Hematopoietic multipotent progenitor cell treated with erythropoietin and hydrocortisone succinate and interleukin-3 and kit ligand, for 8 days (in vitro differentiated cells): ENCODE data around the gene PABPN1L.

Experiments
- DNase-seq: peaks from one replicate; pipeline ENCODE4 v3.0.0-alpha.2; 2015

Gene PABPN1L

DNA sequence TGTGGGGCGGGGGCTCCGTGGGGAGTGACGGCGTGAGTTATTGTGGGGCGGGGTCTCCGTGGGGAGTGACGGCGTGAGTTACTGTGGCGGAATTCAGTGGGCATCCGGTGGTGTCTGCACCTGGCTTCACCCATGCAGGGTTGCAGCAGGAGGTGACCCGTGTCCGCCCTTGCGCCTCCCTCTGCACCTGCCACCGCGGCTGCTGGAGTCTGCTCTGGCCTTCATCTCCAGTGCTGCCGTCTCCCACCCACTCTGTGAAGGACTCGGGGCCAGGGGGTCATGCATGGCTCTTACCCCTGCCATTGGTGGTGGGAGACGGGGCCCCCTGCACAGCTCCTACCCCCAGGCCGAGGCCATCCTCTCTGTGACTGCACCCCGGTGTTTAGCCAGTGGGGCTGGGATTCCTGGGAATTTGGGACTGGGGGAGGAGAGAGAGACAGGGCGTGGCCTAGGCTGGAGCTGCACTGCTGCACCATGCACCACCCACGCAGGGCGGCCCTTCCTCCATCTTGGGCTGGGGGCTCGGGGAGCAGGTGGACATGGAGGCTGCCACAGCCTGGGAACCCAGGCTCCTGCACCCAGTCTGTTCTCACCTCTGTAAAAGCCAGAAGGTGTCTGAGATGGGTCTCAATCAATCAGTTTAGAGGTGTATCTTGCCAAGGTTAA lies 1.3 kb upstream of the PABPN1L start:
- DNase-seq = no peak

DNA sequence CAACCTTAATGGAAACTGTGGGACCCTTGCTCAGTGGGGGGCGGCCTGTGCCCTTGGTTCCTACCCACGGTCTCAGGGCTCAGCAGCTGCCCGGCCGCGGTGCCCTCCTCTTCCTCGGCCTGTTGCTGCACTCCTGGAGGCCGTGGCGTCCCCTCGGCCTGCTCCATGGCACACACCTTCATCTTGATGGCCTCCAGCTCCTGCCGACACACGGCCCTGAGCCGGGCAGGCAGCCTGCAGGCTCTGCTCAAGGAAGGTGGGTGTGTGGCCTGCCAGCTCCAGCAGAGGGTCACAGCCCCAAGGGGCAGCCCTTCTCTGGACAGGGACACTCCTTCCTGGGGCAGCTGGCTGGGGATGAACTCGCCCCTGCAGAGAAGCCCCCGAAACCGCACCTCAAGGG lies 718 bp downstream of the PABPN1L start:
- DNase-seq = no peak

DNA sequence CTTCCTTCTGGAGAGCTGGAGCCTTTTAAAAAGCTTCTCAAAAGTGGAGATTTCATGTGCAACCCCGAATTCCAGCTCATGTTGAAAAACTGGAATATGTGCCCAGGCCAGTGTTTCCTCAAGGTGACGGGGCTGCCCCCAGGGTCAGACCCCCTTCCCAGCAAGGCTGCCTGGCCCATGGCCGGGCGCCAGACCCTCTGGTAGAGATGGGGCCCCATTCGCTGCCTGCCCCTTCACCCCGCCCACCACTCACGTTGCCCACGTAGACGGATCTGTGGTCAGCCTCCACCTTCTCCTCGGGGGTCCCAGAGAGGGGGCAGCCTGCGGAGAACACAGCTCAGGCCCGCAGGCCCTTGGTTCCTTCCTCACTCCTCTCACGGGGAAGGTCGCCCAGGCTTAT lies 1.1 kb downstream of the PABPN1L start:
- DNase-seq = no peak

DNA sequence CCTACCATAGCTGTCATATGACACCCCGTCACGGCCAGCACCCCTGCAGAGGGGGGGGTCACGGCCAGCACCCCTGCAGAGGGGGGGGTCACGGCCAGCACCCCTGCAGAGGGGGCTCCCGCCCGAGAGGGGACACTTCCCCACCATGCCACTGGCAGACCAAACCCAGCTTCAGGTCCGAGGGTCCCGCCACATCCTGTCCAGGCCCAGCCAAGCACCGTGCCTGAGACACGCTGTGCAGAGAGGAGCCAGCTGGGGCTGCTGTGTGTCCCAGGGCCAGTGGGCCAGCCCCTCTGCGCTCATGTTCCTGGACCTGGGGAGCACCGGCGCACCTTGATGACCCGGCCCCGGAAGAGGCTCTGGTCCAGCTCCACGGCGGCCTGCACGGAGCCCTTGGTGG lies 1.9 kb downstream of the PABPN1L start:
- no peak for DNase-seq

DNA sequence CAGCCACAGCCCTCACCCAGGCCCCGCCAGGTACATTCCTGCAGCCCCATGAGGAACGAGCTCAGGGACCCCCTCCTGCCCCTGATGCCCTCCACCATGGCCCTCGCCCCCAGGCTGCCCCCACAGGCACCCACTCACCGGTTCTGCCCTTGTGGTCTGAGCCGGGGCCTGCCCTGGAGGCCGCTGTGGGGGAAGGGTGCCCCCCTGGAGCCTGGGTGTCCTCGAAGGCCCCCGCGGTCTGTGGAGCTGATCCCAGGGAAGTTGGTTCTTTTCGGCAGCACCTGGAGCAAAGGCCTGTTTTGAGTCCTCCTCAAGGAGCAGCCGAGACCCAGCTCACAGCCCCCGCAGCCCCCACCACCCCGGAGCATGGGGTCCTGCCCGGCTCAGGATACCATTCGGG lies 2.4 kb downstream of the PABPN1L start:
- no peak for DNase-seq

DNA sequence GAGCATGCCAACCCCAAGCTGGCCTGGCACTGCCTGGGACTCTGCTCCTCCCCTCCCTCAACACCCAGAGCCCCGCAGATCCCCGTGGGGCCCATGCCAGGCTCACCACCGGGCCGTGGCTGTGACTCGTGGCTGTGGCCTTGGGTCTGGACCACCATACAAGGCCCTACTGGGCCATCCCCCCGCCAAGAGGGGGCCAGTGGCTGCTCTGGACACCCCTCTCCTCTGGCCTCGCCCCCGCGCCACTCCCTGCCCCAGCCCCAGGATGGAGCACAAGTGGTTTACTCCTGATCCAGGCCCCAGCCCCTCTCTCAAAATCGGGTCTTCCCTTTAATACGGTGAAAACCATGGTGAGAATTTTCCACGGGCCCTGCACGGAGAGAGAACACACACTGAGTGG lies 3.0 kb downstream of the PABPN1L start:
- DNase-seq = no peak

DNA sequence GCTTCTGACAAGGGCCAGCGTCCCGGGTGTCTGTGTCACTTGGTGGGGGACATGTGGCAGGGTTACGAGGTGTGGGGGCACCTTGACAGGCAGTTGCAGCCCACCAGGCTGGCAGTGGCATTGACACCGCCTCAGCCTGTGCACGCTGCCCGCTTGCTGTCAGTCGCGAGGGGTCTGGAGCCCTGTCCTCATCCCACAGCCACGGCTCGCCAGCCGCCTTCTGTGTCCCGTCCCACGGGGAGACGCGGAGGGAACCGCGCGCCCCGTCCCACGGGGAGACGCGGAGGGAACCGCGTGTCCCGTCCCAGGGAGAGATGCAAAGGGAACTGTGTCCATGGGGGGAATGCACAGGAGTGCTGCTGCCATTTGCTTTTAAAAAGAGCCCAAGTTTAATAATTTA lies 3.5 kb downstream of the PABPN1L start:
- DNase-seq = no peak

DNA sequence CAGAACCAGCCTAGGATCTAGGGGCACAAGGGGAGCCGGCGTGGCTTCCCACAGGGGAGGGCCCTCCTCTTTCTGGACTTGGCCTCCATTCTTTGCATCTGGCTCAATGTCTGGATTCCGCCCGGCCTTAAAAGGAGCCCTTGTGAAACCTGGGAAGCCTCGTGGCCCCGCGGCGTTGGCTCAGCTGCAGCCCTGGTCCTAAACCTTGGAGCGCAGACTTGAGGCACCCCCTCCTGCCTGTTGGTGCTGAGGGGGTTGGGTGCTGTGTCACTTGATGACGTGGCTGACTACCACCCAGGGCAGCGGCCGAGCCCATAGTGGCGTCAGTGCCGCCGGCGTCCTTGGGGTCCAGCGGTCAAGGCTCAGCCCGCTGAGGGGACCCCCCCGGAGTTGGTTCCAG lies 5.1 kb downstream of the PABPN1L start:
- no peak for DNase-seq

DNA sequence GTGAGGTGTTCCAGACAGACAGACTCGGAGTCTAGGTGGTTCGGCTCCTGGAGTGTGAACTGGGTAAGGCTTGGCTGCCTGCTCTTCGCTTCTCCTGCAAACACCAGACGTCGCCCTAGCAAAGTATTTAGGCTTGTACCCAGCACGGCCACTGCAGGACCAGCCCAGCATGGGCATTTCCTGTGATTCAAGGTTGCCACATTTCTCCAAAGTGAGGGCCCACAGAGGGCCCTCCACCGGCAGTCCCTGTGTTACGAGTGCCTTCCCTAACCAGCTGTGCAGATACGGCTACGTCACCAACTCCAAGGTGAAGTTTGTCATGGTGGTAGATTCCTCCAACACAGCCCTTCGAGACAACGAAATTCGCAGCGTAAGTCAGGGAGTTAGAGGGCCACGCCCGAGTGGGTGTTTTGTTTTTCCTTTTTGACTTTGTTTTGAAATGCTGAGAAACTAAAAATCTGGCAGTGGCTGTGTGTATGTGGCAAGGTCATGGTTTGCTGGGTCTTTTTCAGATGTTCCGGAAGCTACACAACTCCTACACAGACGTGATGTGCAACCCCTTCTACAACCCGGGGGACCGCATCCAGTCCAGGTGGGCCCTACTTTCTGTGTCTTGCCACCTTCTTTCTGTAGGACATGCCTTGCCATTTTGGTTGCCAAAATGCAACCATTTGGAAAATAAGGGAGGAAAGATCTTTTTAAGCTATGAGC lies 6.9 kb downstream of the PABPN1L start:
- DNase-seq = no peak

DNA sequence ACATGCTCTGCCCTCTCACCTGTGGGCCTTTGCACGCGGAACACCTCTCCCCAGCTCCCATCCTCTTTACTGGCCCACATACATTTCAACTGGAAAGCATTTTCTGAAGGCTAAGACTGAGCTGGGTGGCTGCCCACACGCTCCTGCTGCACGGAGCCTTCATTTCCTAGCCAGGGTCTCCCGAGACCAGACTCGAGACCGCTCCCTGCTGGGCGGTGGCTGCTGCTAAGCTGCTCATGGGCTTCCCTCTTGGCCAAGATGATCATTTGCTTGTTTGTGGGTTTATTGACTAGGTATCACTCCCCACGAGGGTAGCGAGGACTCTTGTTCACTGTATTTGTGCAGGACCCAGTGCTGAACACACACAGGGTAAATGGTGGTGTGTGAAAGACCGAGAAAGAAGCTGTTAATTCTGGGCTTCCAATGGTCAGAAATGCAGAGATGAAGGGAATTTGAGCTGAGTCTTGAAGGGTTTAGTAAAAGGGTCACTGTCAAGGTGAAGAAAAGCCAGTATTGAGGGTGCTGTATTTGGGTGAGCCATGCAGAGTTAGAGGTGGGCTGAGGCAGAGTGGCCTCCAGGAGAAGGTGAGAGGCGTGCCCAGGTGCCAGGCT lies 8.6 kb downstream of the PABPN1L start:
- DNase-seq = peak; percentile 87

DNA sequence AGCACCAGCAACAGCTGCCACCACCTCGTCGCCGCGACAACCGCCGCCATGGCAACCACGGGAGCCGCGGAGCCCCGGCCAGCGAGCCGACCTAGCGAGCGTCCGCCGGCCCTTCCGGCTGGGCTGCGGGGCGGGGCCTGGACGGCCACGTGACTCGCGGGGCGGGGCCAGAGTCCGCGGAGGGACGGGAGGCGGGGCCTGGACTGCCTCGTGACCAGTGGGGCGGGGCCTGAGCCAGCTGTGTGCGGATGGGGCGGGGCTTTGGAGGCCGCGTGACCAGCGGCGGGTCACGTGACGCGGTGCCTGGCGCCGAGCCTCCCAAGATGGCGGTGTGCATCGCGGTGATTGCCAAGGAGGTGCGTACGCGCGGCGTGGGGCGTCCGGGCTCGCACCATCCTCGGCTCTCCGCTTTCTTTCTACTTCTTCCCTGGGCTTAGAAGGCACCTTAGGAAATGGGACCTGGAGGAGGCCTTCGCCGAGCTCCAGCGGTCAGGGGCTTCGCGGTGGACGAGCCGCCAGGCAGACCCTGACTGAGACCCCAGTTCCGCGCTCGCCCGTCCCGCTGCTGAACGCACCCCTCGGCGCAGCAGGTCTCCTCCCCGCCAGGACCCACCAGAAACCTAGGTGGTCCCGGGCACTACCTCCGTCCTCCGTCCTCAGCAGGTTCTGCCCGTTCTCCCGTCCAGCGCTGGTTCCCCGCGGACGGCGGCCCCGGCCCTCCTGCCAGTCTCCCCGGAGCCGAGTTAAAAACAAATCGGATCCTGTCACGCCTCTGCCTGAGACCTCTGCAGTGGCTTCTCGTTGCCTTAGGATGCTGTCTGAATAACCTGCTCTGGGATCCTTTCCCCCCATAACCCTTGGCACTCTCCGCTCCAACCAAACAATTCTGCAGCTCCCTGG lies 9.4 kb downstream of the PABPN1L start, which contains the start of the genes GALNS and TRAPPC2L:
TSS of gene GALNS (minus strand) at position 120 of the 900 bp plus-strand sequence. CDS start at position 50, 70 bp downstream.
TSS of gene TRAPPC2L (plus strand) at position 300 of the 900 bp plus-strand sequence. CDS start at position 324, 24 bp downstream.
- DNase-seq = peak; percentile 92

DNA sequence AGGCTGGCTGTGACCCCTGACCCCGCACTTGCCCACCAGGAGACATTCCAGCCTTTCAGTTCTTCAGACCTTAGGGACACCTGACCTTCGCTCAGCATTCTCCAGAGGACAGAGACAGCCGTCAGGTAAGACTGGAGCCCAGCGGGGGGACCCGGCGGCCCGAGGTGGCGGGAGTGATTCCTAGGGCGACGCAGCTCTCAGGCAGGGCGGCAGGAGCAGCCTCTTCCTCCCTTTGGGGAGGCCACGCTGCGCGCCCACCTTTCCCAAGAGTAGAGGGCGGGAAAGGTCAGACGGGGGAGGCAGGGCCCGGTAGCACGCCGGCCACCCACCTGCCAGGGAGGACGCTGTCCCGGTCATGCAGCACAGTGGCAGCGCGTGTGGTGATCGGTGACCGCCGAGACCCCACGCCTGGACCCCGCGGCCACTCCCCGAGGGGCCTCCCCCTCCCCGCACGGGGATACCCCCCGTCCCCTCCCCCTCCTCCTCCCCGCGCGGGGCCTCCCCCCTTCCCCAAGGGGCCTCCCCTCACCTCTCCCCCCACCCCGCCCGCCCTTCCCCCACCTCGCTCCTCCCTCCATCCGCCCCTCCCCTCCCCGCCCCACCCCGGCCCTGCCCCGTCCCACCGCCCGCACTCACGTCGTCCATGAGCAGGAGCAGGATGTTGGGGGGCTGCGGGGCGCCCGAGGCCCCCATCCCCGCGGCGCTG lies 10.2 kb downstream of the PABPN1L start:
- DNase-seq = no peak

DNA sequence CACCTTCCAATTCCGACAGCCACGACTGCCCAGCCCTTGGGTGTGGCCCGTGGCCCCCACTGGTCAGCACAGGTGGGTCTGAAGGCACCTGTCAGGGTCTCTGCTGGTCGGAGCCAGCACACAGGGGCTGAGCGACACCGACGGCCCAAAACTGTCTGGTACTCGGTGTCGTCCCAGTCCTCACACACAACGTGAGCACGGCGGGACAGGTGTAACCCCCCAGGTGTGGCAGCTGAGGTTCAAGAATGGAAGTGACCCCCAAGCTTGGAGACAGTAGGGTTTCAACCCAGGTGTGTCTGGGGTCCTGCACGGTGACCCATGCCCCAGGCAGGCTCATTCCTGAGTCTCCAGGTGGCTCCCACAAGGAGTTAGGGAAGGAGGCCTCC lies 10.7 kb downstream of the PABPN1L start:
- no peak for DNase-seq

DNA sequence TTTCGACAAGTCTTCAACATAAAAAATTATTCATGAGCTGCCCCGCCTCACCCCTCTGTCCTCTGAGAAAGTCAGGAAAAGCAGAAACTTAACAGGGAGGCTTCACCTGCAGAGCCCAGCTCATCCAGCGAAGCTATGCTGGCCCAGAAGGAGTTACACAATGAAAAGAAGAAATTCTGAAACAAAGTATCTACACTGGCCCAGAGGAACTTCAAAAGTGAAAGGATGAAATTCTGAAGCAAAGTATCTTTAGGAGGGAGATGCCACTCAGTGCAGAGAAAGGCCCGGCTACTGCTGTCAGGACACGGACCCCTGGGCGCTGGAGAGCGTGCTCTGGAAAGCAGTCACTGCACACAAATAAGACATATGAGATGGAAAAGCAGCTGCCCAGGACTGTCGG lies 11.3 kb downstream of the PABPN1L start:
- DNase-seq = no peak

DNA sequence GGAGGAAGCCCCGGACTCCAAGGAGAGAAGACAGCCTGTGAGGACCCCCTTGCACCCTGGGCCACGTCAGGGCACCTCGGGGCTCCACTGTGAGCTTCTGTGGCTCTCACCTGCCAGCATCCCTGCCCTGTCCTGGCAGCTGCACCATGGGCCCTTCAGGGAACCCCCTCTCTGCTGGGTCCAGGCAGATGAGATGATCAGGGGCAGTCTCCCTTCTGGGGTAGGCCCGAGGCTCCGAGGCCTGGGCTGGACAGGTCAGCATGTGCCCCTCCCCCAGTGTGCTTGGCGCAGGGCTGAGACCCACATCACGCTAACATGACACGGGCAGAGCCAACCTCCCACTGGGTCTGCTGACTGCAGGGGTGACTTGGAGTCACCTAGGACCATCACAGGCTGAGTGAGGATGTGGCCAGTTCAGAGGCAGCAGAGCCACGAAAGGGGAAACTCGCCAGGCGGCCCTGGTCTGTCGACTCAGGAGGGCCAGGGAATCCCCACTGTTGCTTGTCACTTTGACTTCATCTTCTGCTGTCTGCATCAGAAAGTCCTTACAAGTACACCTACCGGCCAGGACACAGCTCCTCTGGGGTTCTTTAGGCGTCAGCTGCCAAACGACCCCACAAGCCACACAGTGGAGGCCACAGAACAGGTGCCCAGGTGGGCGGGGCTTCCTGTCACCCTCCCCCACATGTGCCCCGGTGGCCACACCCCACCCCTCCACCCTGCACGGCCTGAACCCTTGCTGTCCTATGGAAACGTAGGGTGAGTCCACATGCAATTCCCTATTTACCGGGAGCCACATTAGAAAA lies 12.0 kb downstream of the PABPN1L start:
- DNase-seq = no peak

DNA sequence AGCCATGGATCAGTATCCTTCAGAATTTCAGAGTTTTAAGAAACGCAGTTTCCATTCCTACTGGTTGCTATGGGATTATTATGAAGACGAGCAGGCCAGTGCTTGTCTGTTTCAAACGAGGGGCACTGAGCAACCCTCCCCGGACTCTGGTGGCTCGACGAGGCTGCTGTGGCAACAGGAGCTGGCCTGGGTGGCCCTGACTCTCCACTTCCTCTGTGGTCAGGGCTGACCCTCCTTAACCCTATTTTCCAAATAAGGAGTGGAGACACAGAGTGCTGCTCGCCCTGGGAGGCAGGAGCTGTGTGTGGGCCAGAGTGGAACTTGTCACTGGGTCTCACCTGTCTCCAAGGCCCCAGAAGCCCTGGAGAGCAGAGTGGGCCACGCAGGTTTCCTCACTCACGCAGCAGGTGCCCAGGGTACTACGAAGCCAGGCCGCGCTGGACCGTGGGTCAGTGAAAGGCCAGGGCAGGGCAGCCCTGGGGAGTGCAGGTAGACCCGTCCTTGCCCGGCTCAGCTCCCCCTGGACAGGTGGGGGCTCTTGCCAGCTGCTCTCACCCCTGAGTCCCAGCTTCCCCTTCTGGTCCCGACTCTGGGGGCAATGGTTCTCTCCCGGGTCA lies 13.0 kb downstream of the PABPN1L start:
- DNase-seq = no peak

DNA sequence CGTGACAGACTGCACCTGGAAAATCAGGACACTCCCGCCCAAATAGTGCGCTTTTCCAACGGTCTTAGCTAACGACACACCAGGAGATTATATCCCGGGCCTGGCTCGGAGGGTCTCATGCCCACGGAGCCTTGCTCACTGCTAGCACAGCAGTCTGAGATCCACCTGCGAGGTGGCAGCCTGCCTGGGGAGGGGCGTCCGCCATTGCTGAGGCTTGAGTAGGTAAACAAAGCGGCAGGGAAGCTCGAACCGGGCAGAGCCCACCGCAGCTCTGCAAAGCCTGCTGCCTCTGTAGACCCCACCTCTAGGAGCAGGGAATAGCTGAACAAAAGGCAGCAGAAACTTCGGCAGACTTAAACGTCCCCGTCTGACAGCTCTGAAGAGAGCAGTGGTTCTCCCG lies 14.8 kb downstream of the PABPN1L start:
- no peak for DNase-seq

DNA sequence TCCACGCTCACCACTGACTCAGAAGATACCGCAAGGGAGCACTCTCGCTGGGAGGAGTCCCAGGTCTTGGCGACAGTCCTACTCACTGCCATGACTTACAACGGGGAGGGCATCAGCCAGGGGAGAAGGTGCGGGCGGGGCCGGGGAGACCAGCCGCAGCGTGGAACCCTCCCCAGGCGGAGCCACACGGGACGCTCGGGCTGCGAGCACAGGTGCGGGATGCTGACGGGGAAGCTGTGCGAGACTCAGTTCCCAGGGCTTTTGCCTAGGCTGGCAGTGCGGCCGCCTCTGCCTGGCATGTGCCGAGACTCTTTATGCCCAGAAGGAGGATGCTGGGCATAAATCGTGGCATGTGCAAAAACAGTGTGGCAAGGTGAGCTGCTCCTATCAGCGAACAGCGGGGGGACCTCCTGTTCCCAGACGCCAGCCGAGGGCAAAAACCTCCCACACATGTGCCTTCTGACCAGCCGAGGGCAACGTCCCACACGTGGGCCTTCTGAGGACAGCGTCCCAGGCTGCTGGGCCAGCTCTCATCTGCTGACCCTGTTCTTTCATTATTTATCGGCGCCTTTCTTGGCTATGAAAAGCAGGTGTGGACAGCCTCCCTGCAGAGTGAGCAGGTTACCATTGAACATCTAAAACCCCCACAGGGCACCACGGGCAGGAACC lies 15.8 kb downstream of the PABPN1L start:
- DNase-seq = no peak

DNA sequence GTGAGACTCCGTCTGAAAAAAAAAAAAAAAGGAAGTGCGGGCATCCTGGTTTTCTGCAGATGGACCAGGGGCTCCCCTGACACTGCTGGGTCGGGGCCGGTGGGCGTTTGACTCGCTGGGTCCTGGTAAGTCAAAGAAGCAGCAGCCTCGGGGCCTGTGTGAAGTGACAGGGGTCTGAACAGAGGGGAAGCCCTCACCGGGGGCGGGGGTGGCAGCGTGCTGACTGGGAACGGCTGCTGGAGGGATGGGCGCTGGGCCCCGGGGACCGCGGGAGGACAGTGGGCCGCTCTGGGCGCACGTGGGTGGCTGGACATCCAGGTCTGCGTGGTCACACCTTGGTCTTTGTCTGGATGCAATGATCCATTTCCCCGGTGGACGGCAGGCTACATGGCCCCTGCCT lies 17.9 kb downstream of the PABPN1L start:
- DNase-seq = no peak

DNA sequence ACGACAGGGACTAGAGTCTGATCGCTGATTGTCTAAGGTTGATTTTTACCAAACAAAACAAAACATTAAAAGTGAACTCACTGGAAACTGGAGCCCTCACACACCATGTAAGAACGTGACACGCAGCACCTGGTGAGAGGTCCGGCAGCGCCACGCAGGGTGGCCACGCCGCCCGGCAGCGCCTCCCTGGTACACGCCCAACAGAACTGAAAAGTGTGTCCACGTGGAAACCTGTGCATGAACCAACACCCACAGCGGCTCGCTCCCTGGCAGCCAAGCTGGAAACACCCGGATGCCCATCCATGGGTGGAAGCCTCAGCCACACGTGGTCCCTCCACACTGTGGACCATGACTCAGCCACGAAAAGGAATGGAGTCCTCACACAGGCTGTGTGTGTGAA lies 18.8 kb downstream of the PABPN1L start:
- no peak for DNase-seq

DNA sequence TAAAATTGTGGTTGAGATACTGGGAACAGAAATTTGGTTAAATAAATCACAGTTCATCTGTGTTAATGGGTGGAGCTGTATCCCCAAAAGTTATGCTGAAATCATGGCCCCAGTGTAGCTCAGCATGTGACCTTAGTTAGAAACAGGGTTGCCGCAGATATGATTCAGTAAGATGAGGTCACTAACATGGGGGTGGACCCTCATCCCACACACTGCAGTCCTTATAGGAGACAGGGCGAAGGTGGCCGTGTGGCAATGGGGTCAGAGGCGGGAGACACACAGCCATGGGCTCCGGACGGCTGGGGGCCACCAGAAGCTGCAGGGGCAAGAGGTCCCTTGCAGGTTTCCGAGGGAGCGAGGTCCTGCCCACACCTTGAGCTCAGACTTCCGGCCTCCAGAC lies 20.4 kb downstream of the PABPN1L start:
- no peak for DNase-seq
